ENCODE results near the gene MAPK12. TPM values are rescaled to one million over a fixed set of nuclear protein-coding genes. Genes with fewer than 3 reads are reported as not detected.

The MAPK12 gene
- total RNA-seq, 1 donor, result 0.73 TPM

- H3K4me3 ChIP-seq (ENCODE audit: low read length), result no peak overlapping the region
- no peaks in the 10 kb centered on the region for H3K27me3 ChIP-seq (ENCODE audit: insufficient read depth, low read length)
- no peaks in the 10 kb centered on the region for H3K4me1 ChIP-seq (ENCODE audit: insufficient read depth, low read length)
- no peaks in the 10 kb centered on the region for H3K9me3 ChIP-seq (ENCODE audit: low read depth, low read length)
Measured at GRCh38 chr22:50217543-50218152, 43.8 kb downstream of the MAPK12 start.

DNA sequence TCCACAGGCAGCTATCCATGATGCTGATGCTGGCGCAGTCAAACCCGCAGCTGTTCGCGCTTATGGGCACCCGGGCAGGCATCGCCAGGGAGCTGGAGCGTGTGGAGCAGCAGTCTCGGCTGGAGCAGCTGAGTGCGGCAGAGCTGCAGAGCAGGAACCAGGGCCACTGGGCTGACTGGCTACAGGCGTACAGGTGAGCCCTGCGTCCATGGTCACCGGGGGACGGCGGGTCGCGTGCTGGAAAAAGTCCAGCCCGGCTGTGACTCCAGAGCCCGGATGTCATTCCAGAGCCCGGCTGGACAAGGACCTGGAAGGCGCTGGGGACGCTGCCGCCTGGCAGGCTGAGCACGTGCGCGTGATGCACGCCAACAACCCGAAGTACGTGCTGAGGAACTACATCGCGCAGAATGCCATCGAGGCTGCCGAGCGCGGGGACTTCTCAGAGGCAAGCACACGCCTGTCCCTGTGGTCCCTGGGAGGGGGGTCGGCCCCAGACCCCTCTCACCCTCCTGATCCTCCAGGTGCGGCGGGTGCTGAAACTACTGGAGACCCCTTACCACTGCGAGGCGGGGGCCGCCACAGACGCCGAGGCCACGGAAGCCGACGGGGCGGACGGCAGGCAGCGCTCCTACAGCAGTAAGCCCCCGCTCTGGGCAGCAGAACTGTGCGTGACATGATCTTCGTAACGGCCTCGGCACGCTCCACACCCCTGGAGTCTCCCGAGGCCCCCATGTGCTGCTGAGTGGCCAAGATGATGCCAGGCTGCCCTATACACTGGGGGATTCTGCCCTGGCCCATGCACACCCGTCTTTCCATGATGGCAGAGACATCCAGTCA lies 44.6 kb downstream of the MAPK12 start:
- H3K4me3 ChIP-seq (ENCODE audit: low read length), result no peak overlapping the region
- no peaks in the 10 kb centered on the region for H3K27me3 ChIP-seq (ENCODE audit: insufficient read depth, low read length)
- no peaks in the 10 kb centered on the region for H3K4me1 ChIP-seq (ENCODE audit: insufficient read depth, low read length)
- H3K9me3 ChIP-seq (ENCODE audit: low read depth, low read length), result no peaks in the 10 kb centered on the region

GRCh38 chr22:50216055-50216683 lies 45.3 kb downstream of the MAPK12 start:
- H3K27me3 ChIP-seq (ENCODE audit: insufficient read depth, low read length), result no peaks in the 10 kb centered on the region

GRCh38 chr22:50215297-50216054 lies 46.0 kb downstream of the MAPK12 start:
- Histone ChIP-seq H3K9me3 (ENCODE audit: low read depth, low read length) (no peaks in the 10 kb centered on the region), H3K4me3 (ENCODE audit: low read length) (no peak overlapping the region), H3K27me3 (ENCODE audit: insufficient read depth, low read length) (no peaks in the 10 kb centered on the region), H3K4me1 (ENCODE audit: insufficient read depth, low read length) (no peaks in the 10 kb centered on the region)

More at GRCh38 chr22:50216055-50216683, 45.3 kb downstream of the MAPK12 start:
- no peaks in the 10 kb centered on the region for H3K9me3 ChIP-seq (ENCODE audit: low read depth, low read length)
- no peaks in the 10 kb centered on the region for H3K4me1 ChIP-seq (ENCODE audit: insufficient read depth, low read length)
- no peak overlapping the region for H3K4me3 ChIP-seq (ENCODE audit: low read length)

DNA sequence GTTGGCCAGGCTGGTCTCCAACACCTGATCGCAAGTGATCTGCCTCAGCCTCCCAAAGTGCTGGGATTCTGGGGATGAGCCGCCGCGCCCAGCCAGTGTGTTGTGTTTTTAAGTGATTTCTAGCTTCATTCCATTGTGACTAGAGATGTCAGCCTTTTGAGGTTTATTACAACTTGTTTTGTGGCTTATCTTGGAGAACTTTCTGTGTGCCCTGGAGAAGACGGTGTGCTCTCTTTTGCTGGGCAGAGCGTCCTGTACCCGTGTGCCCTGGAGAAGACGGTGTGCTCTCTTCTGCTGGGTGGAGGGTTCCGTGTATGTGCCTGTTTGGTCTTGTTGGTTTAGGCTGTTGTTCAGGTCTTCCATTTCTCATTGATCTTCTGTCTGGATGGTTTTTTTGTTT lies 48.2 kb downstream of the MAPK12 start:
- Histone ChIP-seq H3K9me3 (ENCODE audit: low read depth, low read length) (no peaks in the 10 kb centered on the region), H3K27me3 (ENCODE audit: insufficient read depth, low read length) (no peaks in the 10 kb centered on the region), H3K4me3 (ENCODE audit: low read length) (no peak overlapping the region), H3K4me1 (ENCODE audit: insufficient read depth, low read length) (peaks cover 9% of the 10 kb centered on the region)

DNA sequence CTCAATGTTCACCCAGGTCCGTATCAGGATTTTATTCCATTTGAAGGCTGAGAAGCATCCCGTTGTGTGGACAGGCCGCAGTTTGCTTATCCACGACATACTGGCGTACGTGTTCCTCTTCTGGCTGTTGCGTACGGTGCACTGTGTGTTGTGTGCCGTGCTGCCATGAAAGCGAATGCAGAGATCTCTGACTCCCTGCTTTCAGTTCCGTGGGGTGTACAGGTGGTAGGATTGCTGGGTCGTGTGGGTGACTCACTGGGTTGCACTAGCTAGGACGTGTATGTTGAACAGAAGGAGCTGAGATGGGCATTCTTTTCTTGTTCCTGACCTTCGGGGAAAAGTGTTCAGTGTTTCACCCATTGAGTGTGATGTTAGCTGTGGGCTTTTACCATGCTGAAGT lies 50.3 kb downstream of the MAPK12 start:
- Histone ChIP-seq H3K27me3 (ENCODE audit: insufficient read depth, low read length) (no peaks in the 10 kb centered on the region), H3K4me1 (ENCODE audit: insufficient read depth, low read length) (peaks cover 25% of the 10 kb centered on the region), H3K9me3 (ENCODE audit: low read depth, low read length) (no peaks in the 10 kb centered on the region), H3K4me3 (ENCODE audit: low read length) (no peak overlapping the region)

GRCh38 chr22:50210378-50211139 lies 50.9 kb downstream of the MAPK12 start:
- Histone ChIP-seq H3K4me1 (ENCODE audit: insufficient read depth, low read length) (peaks cover 25% of the 10 kb centered on the region), H3K9me3 (ENCODE audit: low read depth, low read length) (no peaks in the 10 kb centered on the region), H3K4me3 (ENCODE audit: low read length) (no peak overlapping the region), H3K27me3 (ENCODE audit: insufficient read depth, low read length) (no peaks in the 10 kb centered on the region)

GRCh38 chr22:50209893-50210292 lies 51.6 kb downstream of the MAPK12 start:
- Histone ChIP-seq H3K27me3 (ENCODE audit: insufficient read depth, low read length) (no peaks in the 10 kb centered on the region), H3K4me1 (ENCODE audit: insufficient read depth, low read length) (peaks cover 30% of the 10 kb centered on the region), H3K4me3 (ENCODE audit: low read length) (no peak overlapping the region), H3K9me3 (ENCODE audit: low read depth, low read length) (no peaks in the 10 kb centered on the region)

DNA sequence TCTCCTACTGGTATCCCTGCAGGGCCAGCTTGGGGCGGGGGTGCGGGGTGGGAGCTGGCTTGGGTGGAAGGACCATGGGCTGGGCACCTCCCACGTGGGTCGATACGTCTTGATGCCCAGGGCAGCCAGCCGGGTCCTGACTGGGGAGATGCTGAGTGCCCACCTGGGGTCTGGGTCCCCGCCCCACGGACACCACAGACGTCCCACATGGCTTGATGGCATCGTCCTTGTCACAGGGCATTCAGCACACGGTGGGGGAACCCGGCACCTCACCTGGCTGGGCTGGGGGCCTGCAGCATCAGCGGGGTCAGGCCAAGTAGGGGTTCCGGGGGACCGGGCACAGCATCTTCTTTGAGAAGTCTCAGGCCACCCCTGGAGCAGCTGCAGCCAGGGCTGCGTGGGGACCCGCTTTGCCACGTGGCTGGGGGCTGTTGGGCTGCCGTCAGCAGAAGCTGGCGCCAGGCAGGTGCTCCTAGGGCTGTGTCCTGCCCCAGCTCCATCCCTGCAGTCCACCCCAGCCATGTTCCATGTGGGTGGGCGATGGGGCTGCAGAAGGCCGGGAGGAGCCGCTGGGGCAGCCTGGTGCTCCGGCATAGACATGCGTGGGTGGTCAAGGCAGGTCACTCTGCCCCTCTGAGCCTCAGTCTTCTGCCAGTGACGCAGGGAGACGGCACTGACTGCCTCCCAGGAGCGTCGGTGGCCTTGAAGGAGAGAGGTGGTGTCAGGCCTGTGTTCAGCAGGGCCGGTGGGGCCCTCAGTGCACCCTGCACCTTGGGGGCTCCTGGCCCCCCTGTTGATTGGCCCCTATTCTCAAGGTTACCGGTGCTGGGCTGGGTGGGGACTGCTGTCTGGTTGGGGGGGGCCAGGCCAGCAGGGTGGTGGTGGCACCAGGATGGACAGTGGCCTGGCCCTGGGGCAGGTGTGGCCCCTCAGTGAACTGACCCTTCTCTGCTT lies 52.3 kb downstream of the MAPK12 start:
- no peak overlapping the region for H3K4me3 ChIP-seq (ENCODE audit: low read length)
- H3K4me1 ChIP-seq (ENCODE audit: insufficient read depth, low read length), result peaks cover 37% of the 10 kb centered on the region
- H3K9me3 ChIP-seq (ENCODE audit: low read depth, low read length), result no peaks in the 10 kb centered on the region
- H3K27me3 ChIP-seq (ENCODE audit: insufficient read depth, low read length), result no peaks in the 10 kb centered on the region

GRCh38 chr22:50208430-50208938 lies 53.0 kb downstream of the MAPK12 start:
- no peaks in the 10 kb centered on the region for H3K27me3 ChIP-seq (ENCODE audit: insufficient read depth, low read length)
- H3K4me1 ChIP-seq (ENCODE audit: insufficient read depth, low read length), result peaks cover 43% of the 10 kb centered on the region
- H3K4me3 ChIP-seq (ENCODE audit: low read length), result no peak overlapping the region
- H3K9me3 ChIP-seq (ENCODE audit: low read depth, low read length), result no peaks in the 10 kb centered on the region

GRCh38 chr22:50207383-50208140 lies 53.9 kb downstream of the MAPK12 start:
- Histone ChIP-seq H3K27me3 (ENCODE audit: insufficient read depth, low read length) (no peaks in the 10 kb centered on the region), H3K9me3 (ENCODE audit: low read depth, low read length) (no peaks in the 10 kb centered on the region), H3K4me1 (ENCODE audit: insufficient read depth, low read length) (peaks cover 51% of the 10 kb centered on the region), H3K4me3 (ENCODE audit: low read length) (no peak overlapping the region)

DNA sequence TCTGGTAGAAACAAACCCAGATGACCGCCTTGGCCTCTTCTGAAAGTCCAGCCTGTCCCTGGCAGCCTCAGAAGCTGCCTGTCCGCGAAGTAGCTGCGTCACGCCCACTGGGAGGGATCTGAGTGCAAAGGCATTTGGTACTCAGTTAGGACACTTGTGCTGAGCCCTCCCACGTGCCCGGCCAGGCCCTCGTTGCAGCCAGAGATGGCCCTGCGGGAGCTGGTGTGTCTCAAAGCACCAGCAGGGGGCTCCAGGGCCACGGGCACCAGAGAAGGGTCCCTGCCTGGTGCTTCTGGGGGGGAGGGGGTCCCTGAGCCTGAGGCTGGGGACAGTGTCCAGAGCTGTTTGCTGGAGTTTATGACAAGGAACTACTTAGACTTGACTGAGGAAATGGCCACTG lies 54.9 kb downstream of the MAPK12 start:
- Histone ChIP-seq H3K27me3 (ENCODE audit: insufficient read depth, low read length) (no peaks in the 10 kb centered on the region), H3K4me1 (ENCODE audit: insufficient read depth, low read length) (peaks cover 61% of the 10 kb centered on the region), H3K4me3 (ENCODE audit: low read length) (no peak overlapping the region), H3K9me3 (ENCODE audit: low read depth, low read length) (no peaks in the 10 kb centered on the region)

Data from mononuclear cell (primary cell).